Astrocyte (in vitro differentiated cells and primary cell): Measurements from ENCODE around the gene LHPP. TPM values are rescaled to one million over a fixed set of nuclear protein-coding genes. Genes with fewer than 3 reads are reported as not detected.

Experiments
- DNase-seq: peaks from one replicate; pipeline ENCODE4 v3.0.0-alpha.2; 2010; ENCODE audit warnings: low read depth
- FAIRE-seq: peaks from 2 replicates; lab custom pipeline; 2011; peaks lifted over from hg19 to GRCh38; lab: Jason Lieb, UNC
- H2AFZ ChIP-seq: 2 replicates; pipeline ENCODE4 v1.6.0; 2012; ENCODE audit warnings: low read depth, low read length, inconsistent platforms
- H3K27ac ChIP-seq: 2 replicates; pipeline ENCODE4 v1.5.1; 2011; ENCODE audit warnings: low read depth, low read length, inconsistent platforms
- H3K27me3 ChIP-seq: 2 replicates; pipeline ENCODE4 v1.6.0; 2011; ENCODE audit warnings: low read length, inconsistent platforms; ENCODE audit not compliant: insufficient read depth
- H3K36me3 ChIP-seq: 2 replicates; pipeline ENCODE4 v1.5.1; 2011; ENCODE audit warnings: low read length, inconsistent platforms; ENCODE audit not compliant: insufficient read depth
- H3K4me1 ChIP-seq: 2 replicates; pipeline ENCODE4 v1.5.1; 2011; ENCODE audit warnings: low read length, inconsistent platforms; ENCODE audit not compliant: insufficient read depth
- H3K4me2 ChIP-seq: 2 replicates; pipeline ENCODE4 v1.6.0; 2012; ENCODE audit warnings: low read length, inconsistent platforms
- H3K4me3 ChIP-seq: 2 replicates; pipeline ENCODE4 v1.5.1; 2011; ENCODE audit warnings: low read depth, mild to moderate bottlenecking, low read length, inconsistent platforms; ENCODE audit not compliant: insufficient read depth
- H3K79me2 ChIP-seq: 2 replicates; pipeline ENCODE4 v1.6.0; 2012; ENCODE audit warnings: mild to moderate bottlenecking, low read length, inconsistent platforms; ENCODE audit not compliant: insufficient read depth
- H3K9ac ChIP-seq: 2 replicates; pipeline ENCODE4 v1.6.0; 2012; ENCODE audit warnings: mild to moderate bottlenecking, low read length, inconsistent platforms
- H3K9me3 ChIP-seq: 2 replicates; pipeline ENCODE4 v1.5.1; 2012; ENCODE audit warnings: low read depth, mild to moderate bottlenecking, low read length, inconsistent platforms; ENCODE audit not compliant: insufficient read depth
- H4K20me1 ChIP-seq: 2 replicates; pipeline ENCODE4 v1.6.0; 2012; ENCODE audit warnings: low read length, inconsistent platforms; ENCODE audit not compliant: insufficient read depth
- H3K27ac Mint-ChIP-seq: one replicate; pipeline ENCODE4 v1.8.0; 2021; ENCODE audit warnings: mild to moderate bottlenecking, mixed read lengths; ENCODE audit not compliant: unreplicated experiment
- H3K27me3 Mint-ChIP-seq: one replicate; pipeline ENCODE4 v1.8.0; 2021; ENCODE audit warnings: low read depth, mixed read lengths; ENCODE audit not compliant: unreplicated experiment
- H3K36me3 Mint-ChIP-seq: one replicate; pipeline ENCODE4 v1.8.0; 2021; ENCODE audit warnings: low read depth, mixed read lengths; ENCODE audit not compliant: unreplicated experiment
- H3K4me1 Mint-ChIP-seq: one replicate; pipeline ENCODE4 v1.8.0; 2021; ENCODE audit warnings: low read depth, mixed read lengths; ENCODE audit not compliant: unreplicated experiment
- H3K4me3 Mint-ChIP-seq: one replicate; pipeline ENCODE4 v1.8.0; 2021; ENCODE audit warnings: mild to moderate bottlenecking, moderate library complexity, mixed read lengths; ENCODE audit not compliant: unreplicated experiment
- H3K9me3 Mint-ChIP-seq: one replicate; pipeline ENCODE4 v1.8.0; 2021; ENCODE audit warnings: mild to moderate bottlenecking, mixed read lengths; ENCODE audit not compliant: unreplicated experiment
- EZH2 ChIP-seq: IDR thresholded peaks from 2 replicates; pipeline ENCODE4 v1.6.1; 2012; ENCODE audit warnings: mild to moderate bottlenecking, low read length, inconsistent platforms; ENCODE audit not compliant: insufficient read depth
- total RNA-seq: library from RNA; stranded (reverse); gene quantifications from 2 replicates; pipeline ENCODE4 v1.2.1, GENCODE V29; 2021
- TF ChIP-seq, protein P1 (sequence below): IDR thresholded peaks from 2 replicates; pipeline ENCODE4 v1.5.1; 2011; ENCODE audit warnings: low read depth, mild to moderate bottlenecking, inconsistent platforms, low read length, moderate library complexity; ENCODE audit not compliant: insufficient read depth

LHPP gene
- total RNA-seq, 1 donor from 2014 or later, result 6.9 TPM

DNA sequence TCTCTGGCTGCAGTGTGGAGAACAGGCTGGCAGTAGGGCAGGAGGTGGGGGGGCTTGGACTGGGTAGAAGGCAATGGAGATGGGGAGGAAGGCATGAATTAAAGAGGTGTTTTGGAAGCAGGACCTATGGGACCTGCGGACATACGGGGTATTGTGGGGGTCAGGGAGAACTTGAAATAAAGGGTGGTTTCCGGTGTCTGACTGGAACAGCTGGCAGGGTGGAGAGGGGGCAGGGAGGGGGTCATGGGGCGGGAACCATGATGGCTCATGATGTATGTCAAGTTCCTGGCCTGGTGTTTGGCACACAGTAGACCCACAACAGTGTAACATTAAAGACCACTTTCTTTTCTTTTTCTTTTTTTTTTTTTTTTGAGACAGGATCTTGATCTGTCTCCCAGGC lies 5.5 kb downstream of the LHPP start:
- H3K4me3 Mint-ChIP-seq, result no peak overlapping the region
- H3K36me3 Mint-ChIP-seq, result peaks cover 2% of the 10 kb centered on the region
- peaks cover 2% of the 10 kb centered on the region for H3K4me1 ChIP-seq
- no peak overlapping the region for H3K27ac ChIP-seq
- H3K36me3 ChIP-seq, result no peaks in the 10 kb centered on the region
- H4K20me1 ChIP-seq, result peaks cover 20% of the 10 kb centered on the region
- DNase-seq (no peak), FAIRE-seq (no peak)
- H3K9ac ChIP-seq, result no peak overlapping the region
- H3K27me3 ChIP-seq, result no peaks in the 10 kb centered on the region
- H2AFZ ChIP-seq, result no peak overlapping the region
- no peaks in the 10 kb centered on the region for H3K9me3 ChIP-seq
- H3K27me3 Mint-ChIP-seq, result peaks cover 1% of the 10 kb centered on the region
- TF ChIP-seq EZH2, result no peak
- TF ChIP-seq, protein P1, sequence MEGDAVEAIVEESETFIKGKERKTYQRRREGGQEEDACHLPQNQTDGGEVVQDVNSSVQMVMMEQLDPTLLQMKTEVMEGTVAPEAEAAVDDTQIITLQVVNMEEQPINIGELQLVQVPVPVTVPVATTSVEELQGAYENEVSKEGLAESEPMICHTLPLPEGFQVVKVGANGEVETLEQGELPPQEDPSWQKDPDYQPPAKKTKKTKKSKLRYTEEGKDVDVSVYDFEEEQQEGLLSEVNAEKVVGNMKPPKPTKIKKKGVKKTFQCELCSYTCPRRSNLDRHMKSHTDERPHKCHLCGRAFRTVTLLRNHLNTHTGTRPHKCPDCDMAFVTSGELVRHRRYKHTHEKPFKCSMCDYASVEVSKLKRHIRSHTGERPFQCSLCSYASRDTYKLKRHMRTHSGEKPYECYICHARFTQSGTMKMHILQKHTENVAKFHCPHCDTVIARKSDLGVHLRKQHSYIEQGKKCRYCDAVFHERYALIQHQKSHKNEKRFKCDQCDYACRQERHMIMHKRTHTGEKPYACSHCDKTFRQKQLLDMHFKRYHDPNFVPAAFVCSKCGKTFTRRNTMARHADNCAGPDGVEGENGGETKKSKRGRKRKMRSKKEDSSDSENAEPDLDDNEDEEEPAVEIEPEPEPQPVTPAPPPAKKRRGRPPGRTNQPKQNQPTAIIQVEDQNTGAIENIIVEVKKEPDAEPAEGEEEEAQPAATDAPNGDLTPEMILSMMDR, result no peak
- peaks cover 3% of the 10 kb centered on the region for H3K4me1 Mint-ChIP-seq
- H3K4me2 ChIP-seq, result no peak overlapping the region
- no peak overlapping the region for H3K27ac Mint-ChIP-seq
- H3K4me3 ChIP-seq, result no peak overlapping the region
- no peaks in the 10 kb centered on the region for H3K9me3 Mint-ChIP-seq
- no peaks in the 10 kb centered on the region for H3K79me2 ChIP-seq

DNA sequence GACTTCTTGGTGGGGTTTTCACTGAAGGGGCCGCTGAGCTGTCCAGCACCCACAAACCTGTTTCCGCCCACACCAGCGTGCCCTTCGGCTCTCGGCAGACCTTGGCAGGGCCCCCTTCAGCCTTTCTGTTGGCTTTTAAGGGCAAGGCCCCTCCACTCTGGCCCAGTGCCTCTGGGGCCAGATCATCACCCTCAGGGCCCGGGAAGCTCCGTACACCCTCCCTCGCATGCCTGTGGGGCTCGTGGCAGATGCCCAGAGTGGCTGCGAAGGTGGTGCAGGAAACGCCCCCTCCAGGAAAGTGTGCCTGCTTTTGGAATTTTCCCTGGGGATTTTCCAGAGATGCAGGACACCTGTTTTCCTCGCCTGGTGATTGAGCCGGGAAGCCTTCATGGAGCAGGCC lies 7.0 kb downstream of the LHPP start:
- H2AFZ ChIP-seq, result no peak overlapping the region
- Mint-ChIP-seq H3K9me3 (no peaks in the 10 kb centered on the region), H3K36me3 (peaks cover 2% of the 10 kb centered on the region), H3K27ac (no peak overlapping the region), H3K4me1 (peaks cover 3% of the 10 kb centered on the region), H3K4me3 (no peak overlapping the region), H3K27me3 (peaks cover 1% of the 10 kb centered on the region)
- H3K4me2 ChIP-seq, result no peak overlapping the region
- H3K9me3 ChIP-seq, result no peaks in the 10 kb centered on the region
- no peak overlapping the region for H3K27ac ChIP-seq
- no peaks in the 10 kb centered on the region for H3K27me3 ChIP-seq
- no peak for DNase-seq
- no peak overlapping the region for H3K4me3 ChIP-seq
- no peak for TF ChIP-seq EZH2
- TF ChIP-seq, protein P1, result no peak
- no peak overlapping the region for H3K9ac ChIP-seq
- H3K36me3 ChIP-seq, result no peaks in the 10 kb centered on the region
- H3K79me2 ChIP-seq, result no peaks in the 10 kb centered on the region
- peaks cover 20% of the 10 kb centered on the region for H4K20me1 ChIP-seq
- no peak for FAIRE-seq
- H3K4me1 ChIP-seq, result no peaks in the 10 kb centered on the region

DNA sequence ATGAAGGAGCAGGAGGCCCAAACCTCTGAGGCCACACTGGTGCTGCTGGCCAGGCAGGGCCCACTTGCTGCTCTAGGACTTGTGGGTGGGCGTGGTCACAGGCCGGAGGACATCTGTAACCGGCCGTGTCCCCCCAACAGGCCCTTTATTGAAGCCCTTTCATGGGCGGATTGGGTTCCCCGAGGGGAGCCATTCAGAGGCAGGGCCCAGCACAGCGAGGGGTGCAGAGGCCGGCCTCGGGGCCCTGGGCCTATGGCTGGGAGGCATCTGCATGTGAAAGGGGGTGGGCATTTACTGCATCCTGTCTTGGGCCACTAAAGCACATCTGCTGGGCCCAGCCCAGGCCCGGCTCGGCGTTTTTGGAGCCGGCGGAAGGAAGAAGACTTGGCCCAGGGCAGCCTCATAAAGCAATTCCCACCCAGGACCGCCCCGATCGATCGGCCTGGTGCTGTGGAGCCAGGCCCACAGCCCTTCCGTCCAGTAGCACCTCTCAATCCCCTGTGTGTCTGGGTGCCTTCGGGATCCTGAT lies 8.4 kb downstream of the LHPP start:
- Histone ChIP-seq H3K79me2 (no peaks in the 10 kb centered on the region), H4K20me1 (peaks cover 12% of the 10 kb centered on the region), H2AFZ (no peak overlapping the region), H3K27me3 (no peaks in the 10 kb centered on the region), H3K27ac (no peak overlapping the region), H3K36me3 (no peaks in the 10 kb centered on the region), H3K4me2 (no peak overlapping the region), H3K4me3 (no peak overlapping the region), H3K9me3 (no peaks in the 10 kb centered on the region), H3K9ac (no peak overlapping the region), H3K4me1 (no peaks in the 10 kb centered on the region)
- Mint-ChIP-seq H3K27me3 (no peaks in the 10 kb centered on the region), H3K4me3 (no peak overlapping the region), H3K9me3 (no peaks in the 10 kb centered on the region), H3K27ac (no peak overlapping the region), H3K36me3 (peaks cover 2% of the 10 kb centered on the region), H3K4me1 (no peaks in the 10 kb centered on the region)
- FAIRE-seq (no peak), DNase-seq (no peak)
- no peak for TF ChIP-seq EZH2
- TF ChIP-seq, protein P1, result no peak
